Measurements from ENCODE around the gene MEOX2.

Gene MEOX2

GRCh38 chr7:15685358-15686294 is 857 bp downstream of the MEOX2 start:
- TF ChIP-seq CTCF (IDR thresholded peaks at IDR 0.05; ENCODE audit: insufficient read depth, low read length), result no peak
- no peak for TF ChIP-seq GABPA (IDR thresholded peaks at IDR 0.05; ENCODE audit: low read depth)
- no peak for TF ChIP-seq REST (IDR thresholded peaks at IDR 0.05; ENCODE audit: insufficient replicate concordance, low read depth)
- TF ChIP-seq POLR2AphosphoS5 (IDR thresholded peaks at IDR 0.05; ENCODE audit: low read depth), result no peak
- TF ChIP-seq SPI1 (IDR thresholded peaks at IDR 0.05; ENCODE audit: borderline replicate concordance, low read depth), result no peak
- H3K27ac ChIP-seq (replicated peaks), result no peak overlapping the region
- H3K4me3 ChIP-seq (replicated peaks; ENCODE audit: insufficient read depth, low read length), result no peak overlapping the region
- H3K27me3 ChIP-seq (ENCODE audit: insufficient read depth, poor library complexity, severe bottlenecking), result peaks cover 38% of the 10 kb centered on the region
- DNase-seq (ENCODE audit: low read depth in 1 of 2, low spot score in 1 of 2), result no peak

- DNase-seq (ENCODE audit: low read depth in 1 of 2, low spot score in 1 of 2), result no peak
- Histone ChIP-seq H3K27ac (replicated peaks) (no peak overlapping the region), H3K27me3 (ENCODE audit: insufficient read depth, poor library complexity, severe bottlenecking) (peaks cover 38% of the 10 kb centered on the region)
These were observed 1.6 kb downstream of the MEOX2 start for GRCh38 chr7:15684871-15685270.

More at GRCh38 chr7:15684871-15685270, 1.6 kb downstream of the MEOX2 start:
- no peak for TF ChIP-seq SPI1 (IDR thresholded peaks at IDR 0.05; ENCODE audit: borderline replicate concordance, low read depth)
- no peak for TF ChIP-seq CTCF (IDR thresholded peaks at IDR 0.05; ENCODE audit: insufficient read depth, low read length)
- no peak for TF ChIP-seq GABPA (IDR thresholded peaks at IDR 0.05; ENCODE audit: low read depth)
- no peak for TF ChIP-seq POLR2AphosphoS5 (IDR thresholded peaks at IDR 0.05; ENCODE audit: low read depth)
- TF ChIP-seq REST (IDR thresholded peaks at IDR 0.05; ENCODE audit: insufficient replicate concordance, low read depth), result no peak
- H3K4me3 ChIP-seq (replicated peaks; ENCODE audit: insufficient read depth, low read length), result no peak overlapping the region
